GM18508 (cell line): ENCODE results near the gene PSMD4.
"Not testable (repeated sequence)": the region's sequence is repeated elsewhere in the genome, so short reads cannot be mapped to it uniquely, and the experiment has no call there.

Source experiments
- ATAC-seq: cut with Tn5 transposase; IDR thresholded peaks from one replicate; pipeline ENCODE4 v1.9.1; 2021; ENCODE audit warnings: moderate number of reproducible peaks; ENCODE audit not compliant: insufficient read depth, unreplicated experiment

Gene PSMD4

GRCh38 chr1:151266821-151267220 is 12.3 kb downstream of the PSMD4 start:
- no peak for ATAC-seq

- ATAC-seq, result no peak
Observed at GRCh38 chr1:151267760-151268159, 13.2 kb downstream of the PSMD4 start.

- no peak for ATAC-seq
Observed at GRCh38 chr1:151273924-151274466, 19.5 kb downstream of the PSMD4 start.

DNA sequence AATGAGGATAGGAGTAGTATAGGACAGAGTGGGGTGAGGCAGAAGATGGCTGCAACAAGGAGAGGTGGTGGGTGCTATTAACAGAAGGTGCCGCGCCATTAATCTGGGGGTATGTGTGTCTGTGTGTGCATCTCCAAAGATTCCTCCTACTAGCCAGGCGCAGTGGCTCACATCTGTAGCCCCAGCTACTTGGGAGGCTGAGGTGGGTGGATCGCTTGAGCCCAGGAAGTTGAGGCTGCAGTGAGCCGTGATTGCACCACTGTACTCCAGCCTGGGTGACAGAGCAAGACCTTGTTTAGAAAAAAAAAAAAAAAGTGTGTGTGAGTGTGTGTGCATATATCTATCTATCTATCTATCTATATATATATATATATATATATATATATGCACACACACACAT is 20.8 kb downstream of the PSMD4 start:
- ATAC-seq, result not testable (repeated sequence)

DNA sequence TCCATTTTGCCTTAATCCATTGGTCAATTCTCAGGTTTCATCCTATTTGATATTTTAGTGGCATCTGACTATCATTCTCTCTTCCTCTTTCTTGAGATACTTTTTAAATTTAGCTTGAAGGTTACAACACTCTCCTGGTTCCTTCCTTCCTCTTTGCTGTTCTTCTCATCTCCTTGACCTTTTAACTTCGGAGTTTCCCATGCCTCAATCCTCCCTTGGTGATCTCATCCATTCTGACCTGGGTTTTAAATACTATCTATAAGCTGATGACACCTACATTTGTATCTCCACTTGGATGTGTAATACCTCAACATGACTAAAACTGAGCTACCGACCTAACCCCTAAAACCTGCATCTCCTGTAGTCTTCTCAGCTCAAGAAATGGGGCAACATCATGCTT is 22.7 kb downstream of the PSMD4 start:
- ATAC-seq, result no peak

DNA sequence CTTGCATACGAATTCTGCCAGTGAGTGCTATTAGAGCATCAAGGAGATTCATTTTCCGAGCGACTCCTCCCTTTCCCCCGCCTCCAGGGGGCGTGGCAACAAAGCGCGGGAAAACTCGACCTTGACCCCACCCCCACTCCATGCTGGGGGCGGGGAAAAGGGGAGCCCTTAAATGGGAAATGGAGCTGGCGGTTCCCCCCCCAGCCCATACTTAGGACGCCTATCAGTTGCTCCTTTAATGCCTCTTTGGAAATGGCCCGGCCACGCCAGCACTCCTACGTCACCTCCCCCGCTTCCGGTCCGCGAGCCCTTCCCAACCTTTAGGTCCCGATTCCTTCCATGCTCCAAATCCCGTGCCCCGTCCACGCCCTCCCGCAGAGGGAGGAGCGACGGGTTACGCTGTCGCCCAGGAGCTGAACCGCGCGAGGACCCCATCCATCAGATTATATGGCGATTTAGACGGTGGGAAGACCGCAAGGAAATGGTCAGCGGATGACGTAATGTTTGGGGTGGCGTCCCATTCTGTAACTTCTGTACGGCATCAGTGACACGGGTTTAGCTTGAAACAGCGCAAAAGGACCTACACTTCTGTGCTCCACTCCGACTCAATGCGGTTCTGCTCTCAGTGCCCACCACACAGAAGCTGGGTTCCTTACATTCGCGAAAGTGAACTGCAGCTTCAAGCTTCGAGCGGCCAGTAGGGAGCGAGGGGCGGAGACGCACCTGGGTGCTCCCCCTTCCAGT is 26.9 kb downstream of the PSMD4 start:
- ATAC-seq, result peak; percentile 15

DNA sequence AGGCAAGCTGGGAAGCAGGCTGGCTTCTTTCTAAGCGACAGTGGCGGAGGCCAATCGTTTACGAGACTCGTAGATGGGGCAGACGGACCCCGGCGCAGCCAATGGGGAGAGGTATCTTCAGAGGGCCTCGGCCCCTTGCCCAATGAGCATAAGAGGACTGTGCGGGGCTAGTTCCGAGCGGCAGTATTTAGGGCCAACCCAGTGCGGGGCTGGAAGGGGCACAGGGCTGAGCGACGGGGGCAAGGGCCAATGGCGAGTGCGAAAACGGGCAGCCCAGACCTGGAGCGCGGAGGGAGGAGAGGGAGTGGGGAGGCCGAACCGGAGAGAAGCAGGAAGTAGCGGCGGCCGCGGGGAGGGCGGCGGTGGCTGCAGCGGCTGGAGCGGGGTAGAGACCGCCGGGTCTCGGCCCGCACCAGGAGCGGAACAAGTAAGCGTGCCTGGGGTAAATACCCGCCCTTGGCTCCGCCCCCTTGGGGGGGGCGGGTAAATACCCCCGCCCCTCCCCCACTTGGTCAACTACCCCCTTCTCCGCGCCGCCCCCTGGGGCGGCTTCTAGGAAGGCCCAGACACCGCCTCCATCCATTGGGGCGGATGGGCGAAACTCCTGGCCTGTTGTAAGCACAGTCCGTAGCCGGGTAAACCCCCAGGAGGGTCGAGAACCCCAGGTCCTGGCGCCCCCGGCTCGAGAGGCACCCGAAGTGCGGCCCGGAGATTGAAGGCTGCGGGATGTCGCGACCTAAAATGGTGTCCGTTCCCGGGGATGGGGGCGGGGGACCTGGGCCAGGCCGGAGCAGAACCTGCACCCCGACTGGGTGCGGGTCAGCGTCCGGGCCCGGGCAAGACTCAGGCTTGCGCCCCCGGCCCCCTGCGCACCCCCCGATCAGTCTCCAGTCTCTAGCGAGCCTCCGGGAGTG is 27.7 kb downstream of the PSMD4 start, which contains the start of gene ZNF687:
TSS of gene ZNF687 (plus strand) at position 331 of the 914 bp plus-strand sequence. CDS start 3,993 bp downstream, outside the sequence.
- ATAC-seq, result peak; percentile 78

- no peak for ATAC-seq
Observed at GRCh38 chr1:151282883-151283725, 28.6 kb downstream of the PSMD4 start.

GRCh38 chr1:151284013-151284577 is 29.6 kb downstream of the PSMD4 start:
- no peak for ATAC-seq

- ATAC-seq, result no peak
Observed at GRCh38 chr1:151286619-151287340, 32.2 kb downstream of the PSMD4 start.

DNA sequence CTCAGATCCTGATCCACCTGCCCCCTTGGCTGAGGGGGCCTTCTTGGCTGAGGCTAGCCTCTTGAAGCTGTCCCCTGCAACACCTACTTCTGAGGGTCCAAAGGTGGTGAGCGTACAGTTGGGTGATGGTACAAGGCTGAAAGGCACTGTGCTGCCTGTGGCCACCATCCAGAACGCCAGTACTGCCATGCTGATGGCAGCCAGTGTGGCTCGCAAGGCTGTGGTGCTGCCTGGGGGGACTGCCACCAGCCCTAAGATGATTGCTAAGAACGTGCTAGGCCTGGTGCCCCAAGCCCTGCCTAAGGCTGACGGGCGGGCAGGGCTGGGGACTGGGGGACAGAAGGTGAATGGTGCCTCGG is 32.8 kb downstream of the PSMD4 start:
- no peak for ATAC-seq

- no peak for ATAC-seq
Observed at GRCh38 chr1:151287767-151288500, 33.4 kb downstream of the PSMD4 start.

- ATAC-seq, result no peak
Observed at GRCh38 chr1:151288502-151288901, 34.0 kb downstream of the PSMD4 start.

DNA sequence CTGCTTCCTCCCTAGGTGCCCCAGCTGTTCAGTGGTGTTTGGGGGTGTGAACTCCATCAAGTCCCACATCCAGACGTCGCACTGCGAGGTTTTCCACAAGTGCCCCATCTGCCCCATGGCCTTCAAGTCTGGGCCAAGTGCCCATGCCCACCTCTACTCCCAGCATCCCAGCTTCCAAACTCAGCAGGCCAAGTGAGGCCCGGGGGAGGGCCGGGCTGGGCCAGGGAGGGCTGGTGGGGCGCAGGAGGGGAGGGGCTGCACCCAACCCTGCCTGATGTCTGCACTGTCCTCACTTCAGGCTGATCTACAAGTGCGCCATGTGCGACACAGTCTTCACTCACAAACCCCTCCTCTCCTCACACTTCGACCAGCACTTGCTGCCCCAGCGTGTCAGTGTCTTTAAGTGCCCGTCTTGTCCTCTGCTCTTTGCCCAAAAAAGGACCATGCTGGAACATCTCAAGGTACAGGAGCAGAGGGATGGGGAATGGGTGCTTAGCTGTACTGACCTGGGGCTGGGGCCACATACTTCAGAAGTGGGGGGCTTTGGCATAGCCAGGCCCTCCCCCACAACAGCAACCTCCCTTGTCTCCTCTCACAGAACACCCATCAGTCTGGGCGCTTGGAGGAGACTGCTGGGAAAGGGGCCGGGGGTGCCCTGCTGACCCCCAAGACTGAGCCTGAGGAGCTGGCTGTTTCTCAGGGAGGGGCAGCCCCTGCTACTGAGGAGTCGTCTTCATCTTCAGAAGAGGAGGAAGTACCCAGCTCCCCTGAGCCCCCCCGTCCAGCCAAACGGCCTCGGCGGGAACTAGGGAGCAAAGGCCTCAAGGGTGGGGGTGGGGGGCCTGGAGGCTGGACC is 34.8 kb downstream of the PSMD4 start:
- ATAC-seq, result no peak

GRCh38 chr1:151289991-151290708 is 35.6 kb downstream of the PSMD4 start:
- no peak for ATAC-seq

- ATAC-seq, result no peak
Observed at GRCh38 chr1:151290709-151291303, 36.3 kb downstream of the PSMD4 start.
